NCI-H82 (cell line): Measurements from ENCODE around the gene SYF2.

Experiments used
- DNase-seq: peaks from one replicate; lab custom pipeline; 2025; lab: John Stamatoyannopoulos, UW

Gene SYF2

GRCh38 chr1:25184001-25184762 lies 48.1 kb downstream of the SYF2 start:
- no peak for DNase-seq

- DNase-seq, result no peak
Observed at GRCh38 chr1:25183126-25183980, 48.9 kb downstream of the SYF2 start.

- no peak for DNase-seq
Observed at GRCh38 chr1:25182629-25183028, 49.7 kb downstream of the SYF2 start.

GRCh38 chr1:25180996-25181395 lies 51.3 kb downstream of the SYF2 start:
- no peak for DNase-seq

- no peak for DNase-seq
Observed at GRCh38 chr1:25178917-25179561, 53.3 kb downstream of the SYF2 start.

GRCh38 chr1:25174730-25175612 lies 57.3 kb downstream of the SYF2 start:
- no peak for DNase-seq

GRCh38 chr1:25174363-25174729 lies 58.0 kb downstream of the SYF2 start:
- no peak for DNase-seq

GRCh38 chr1:25173809-25174340 lies 58.4 kb downstream of the SYF2 start:
- no peak for DNase-seq
